ENCODE results near the gene PRDM5.

Gene PRDM5

DNA sequence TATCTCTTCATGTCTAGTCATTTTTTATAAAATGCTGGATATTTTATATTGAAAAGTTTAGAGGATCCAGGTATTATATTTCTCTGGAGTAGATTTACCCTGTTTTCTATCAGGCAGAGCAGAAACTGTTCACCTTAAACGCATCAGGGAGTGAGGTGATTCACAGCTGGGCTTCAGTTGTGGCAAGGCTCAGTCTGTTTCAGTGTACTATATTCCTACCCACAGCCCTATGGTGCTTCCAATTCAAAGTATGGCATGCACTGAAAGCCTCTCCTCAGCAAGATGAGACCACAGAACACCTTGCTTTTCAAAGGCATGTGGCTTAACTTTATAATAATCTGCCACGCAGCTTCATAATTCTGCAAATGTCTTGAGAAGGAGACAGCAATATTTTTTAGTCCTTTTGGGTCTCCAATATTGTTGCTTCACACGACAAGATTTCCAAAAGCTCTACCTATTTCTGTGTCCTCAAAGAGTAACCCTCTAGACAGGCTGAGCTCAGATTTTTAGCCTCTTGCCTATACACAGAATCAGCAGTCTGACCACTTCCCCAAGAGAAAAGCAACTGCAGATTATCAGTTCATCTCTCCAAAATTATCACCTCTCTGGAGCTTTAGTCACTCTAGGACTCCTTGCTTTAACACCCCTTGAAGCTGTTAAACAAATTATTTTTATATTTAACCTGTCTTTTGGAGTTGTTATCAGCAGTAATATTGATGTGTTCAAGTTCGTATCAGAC, 24.4 kb downstream of the PRDM5 start:
- Mint-ChIP-seq H3K36me3 (ENCODE audit: insufficient read depth) (no peaks in the 10 kb centered on the region), H3K4me1 (no peaks in the 10 kb centered on the region), H3K27ac (ENCODE audit: low read depth) (no peak overlapping the region), H3K9me3 (no peaks in the 10 kb centered on the region), H3K4me3 (no peak overlapping the region), H3K27me3 (no peaks in the 10 kb centered on the region)
- ATAC-seq (replicated peaks; ENCODE audit: extremely low read depth, poor library complexity, severe bottlenecking) (no peak), DNase-seq (ENCODE audit: low spot score in 2 of 2) (no peak)

DNA sequence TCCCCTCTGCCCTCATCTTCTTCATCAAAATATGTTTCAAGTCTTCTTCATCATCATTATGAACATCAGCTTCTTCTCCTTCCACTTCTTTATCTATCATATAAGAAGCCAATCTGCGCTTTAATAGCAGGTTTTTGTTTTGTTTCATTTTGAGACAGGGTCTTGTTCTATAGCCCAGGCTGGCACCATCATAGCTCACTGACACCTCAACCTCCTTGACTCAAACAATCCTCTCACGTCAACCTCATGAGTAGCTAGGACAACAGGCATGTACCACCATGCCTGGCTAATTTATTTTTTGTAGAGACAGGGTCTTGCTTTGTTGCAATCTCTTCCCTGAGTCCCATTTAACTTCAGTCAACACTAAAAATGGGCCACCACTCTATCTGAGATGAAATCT, 27.0 kb downstream of the PRDM5 start:
- Mint-ChIP-seq H3K4me1 (no peaks in the 10 kb centered on the region), H3K27me3 (no peaks in the 10 kb centered on the region), H3K9me3 (peaks cover 5% of the 10 kb centered on the region), H3K36me3 (ENCODE audit: insufficient read depth) (no peaks in the 10 kb centered on the region), H3K4me3 (no peak overlapping the region), H3K27ac (ENCODE audit: low read depth) (no peak overlapping the region)
- DNase-seq (ENCODE audit: low spot score in 2 of 2) (no peak), ATAC-seq (replicated peaks; ENCODE audit: extremely low read depth, poor library complexity, severe bottlenecking) (no peak)

DNA sequence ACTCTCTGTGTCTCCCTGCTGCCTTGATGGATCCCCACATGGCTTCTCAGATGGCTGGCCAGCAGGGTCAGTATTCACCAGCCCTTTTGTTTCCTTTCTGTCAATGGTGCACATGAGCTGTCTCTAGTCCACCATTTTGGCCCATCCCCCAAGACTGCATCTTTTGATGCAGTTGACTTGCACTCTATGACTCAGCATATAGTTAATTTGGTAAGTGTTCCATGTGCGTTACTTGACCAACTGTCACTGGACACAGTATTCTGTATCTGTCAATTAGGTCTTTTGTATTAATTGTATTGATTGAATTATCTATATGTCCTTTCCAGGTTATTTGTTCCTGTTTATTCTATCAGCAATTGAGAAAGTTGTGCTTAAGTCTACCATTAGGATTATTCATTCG, 29.2 kb downstream of the PRDM5 start:
- DNase-seq (ENCODE audit: low spot score in 2 of 2) (no peak), ATAC-seq (replicated peaks; ENCODE audit: extremely low read depth, poor library complexity, severe bottlenecking) (no peak)
- Mint-ChIP-seq H3K9me3 (peaks cover 12% of the 10 kb centered on the region), H3K27ac (ENCODE audit: low read depth) (no peak overlapping the region), H3K27me3 (no peaks in the 10 kb centered on the region), H3K4me1 (no peaks in the 10 kb centered on the region), H3K4me3 (no peak overlapping the region), H3K36me3 (ENCODE audit: insufficient read depth) (no peaks in the 10 kb centered on the region)

DNA sequence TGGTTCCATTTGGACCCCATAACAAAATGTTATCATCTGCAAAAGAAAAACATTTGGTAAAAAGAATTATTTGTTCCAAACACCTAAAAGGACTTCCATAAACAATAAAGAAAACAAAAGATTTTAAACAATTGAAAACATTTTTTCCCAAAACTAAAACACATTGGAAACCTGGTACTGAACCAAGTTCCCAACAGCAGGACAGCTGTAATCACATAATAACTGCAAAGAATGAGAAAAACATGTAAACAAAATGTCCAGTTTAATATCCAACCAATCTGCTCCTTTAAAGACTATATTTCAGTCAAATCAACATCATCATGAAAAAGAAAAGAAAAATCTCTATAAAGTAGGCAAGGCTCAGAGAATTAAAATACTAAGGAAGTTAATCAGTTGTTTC, 36.3 kb downstream of the PRDM5 start:
- H3K9me3 Mint-ChIP-seq: peaks cover 9% of the 10 kb centered on the region
- H3K27ac Mint-ChIP-seq (ENCODE audit: low read depth): no peak overlapping the region
- no peaks in the 10 kb centered on the region for H3K4me1 Mint-ChIP-seq
- no peak for ATAC-seq (replicated peaks; ENCODE audit: extremely low read depth, poor library complexity, severe bottlenecking)
- no peaks in the 10 kb centered on the region for H3K27me3 Mint-ChIP-seq
- DNase-seq (ENCODE audit: low spot score in 2 of 2): no peak
- H3K36me3 Mint-ChIP-seq (ENCODE audit: insufficient read depth): no peaks in the 10 kb centered on the region
- no peak overlapping the region for H3K4me3 Mint-ChIP-seq

DNA sequence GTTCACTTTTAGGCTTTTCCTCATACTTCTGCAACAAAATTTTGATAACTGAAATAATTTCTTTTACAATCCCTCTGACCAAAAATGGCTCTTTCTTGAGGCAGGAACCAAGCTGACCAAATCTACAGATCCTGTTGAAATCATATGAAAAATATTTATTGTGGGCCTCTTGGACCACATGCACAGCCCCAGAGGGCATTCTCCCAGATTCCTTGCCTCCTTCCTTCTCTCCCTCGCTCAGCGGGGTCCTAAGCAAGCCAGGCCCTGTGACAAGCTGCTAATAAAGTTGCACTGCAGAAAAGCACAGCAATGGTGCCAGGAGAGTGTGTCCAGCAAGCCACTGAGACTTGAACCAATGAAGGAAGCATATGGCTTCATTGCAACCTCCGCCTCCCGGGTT, 40.7 kb downstream of the PRDM5 start:
- Mint-ChIP-seq H3K27me3 (no peaks in the 10 kb centered on the region), H3K4me1 (no peaks in the 10 kb centered on the region), H3K36me3 (ENCODE audit: insufficient read depth) (no peaks in the 10 kb centered on the region), H3K4me3 (no peak overlapping the region), H3K9me3 (no peaks in the 10 kb centered on the region), H3K27ac (ENCODE audit: low read depth) (no peak overlapping the region)
- ATAC-seq (replicated peaks; ENCODE audit: extremely low read depth, poor library complexity, severe bottlenecking): no peak
- no peak for DNase-seq (ENCODE audit: low spot score in 2 of 2)

DNA sequence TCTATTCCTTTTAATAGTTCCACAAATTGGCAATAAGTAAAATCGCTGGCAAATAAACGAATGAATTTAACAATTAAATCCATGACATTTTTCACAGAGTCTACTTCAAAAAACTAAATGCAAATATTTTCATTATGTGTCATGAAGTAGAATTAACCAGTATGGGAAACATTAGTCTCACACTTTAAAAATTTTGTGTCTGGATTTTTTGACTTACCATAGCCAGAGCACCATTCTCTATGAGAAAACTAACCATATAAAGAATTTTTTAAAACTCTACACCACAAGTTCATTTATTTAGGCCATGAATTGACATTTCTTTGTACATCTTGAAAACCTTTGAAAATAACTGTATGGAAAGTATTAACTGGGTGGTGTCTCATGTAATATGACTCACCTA, 41.2 kb downstream of the PRDM5 start:
- no peak for DNase-seq (ENCODE audit: low spot score in 2 of 2)
- H3K4me1 Mint-ChIP-seq: no peaks in the 10 kb centered on the region
- H3K27ac Mint-ChIP-seq (ENCODE audit: low read depth): no peak overlapping the region
- no peak for ATAC-seq (replicated peaks; ENCODE audit: extremely low read depth, poor library complexity, severe bottlenecking)
- no peak overlapping the region for H3K4me3 Mint-ChIP-seq
- H3K27me3 Mint-ChIP-seq: no peaks in the 10 kb centered on the region
- H3K9me3 Mint-ChIP-seq: no peaks in the 10 kb centered on the region
- H3K36me3 Mint-ChIP-seq (ENCODE audit: insufficient read depth): no peaks in the 10 kb centered on the region

DNA sequence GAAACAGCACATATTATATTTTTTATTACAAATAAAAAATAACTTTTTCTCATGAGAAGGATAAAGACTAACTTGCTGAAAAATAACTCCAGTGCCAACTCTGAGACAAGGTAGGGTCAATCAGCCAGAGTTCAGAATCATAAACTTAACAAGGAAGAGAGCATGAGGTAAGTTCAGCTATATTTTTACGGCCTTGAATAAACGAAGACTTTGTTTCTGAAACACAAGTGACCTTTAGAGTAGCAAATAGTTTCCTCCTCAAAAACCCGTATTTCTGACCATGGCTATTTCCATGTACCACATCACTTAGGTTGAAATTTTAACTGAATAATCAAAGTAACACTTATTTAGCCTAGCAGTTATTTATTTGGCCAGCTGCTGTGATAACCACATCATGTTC, 45.5 kb downstream of the PRDM5 start:
- no peak overlapping the region for H3K27ac Mint-ChIP-seq (ENCODE audit: low read depth)
- H3K27me3 Mint-ChIP-seq: no peaks in the 10 kb centered on the region
- H3K4me3 Mint-ChIP-seq: no peak overlapping the region
- no peaks in the 10 kb centered on the region for H3K36me3 Mint-ChIP-seq (ENCODE audit: insufficient read depth)
- ATAC-seq (replicated peaks; ENCODE audit: extremely low read depth, poor library complexity, severe bottlenecking): no peak
- H3K9me3 Mint-ChIP-seq: no peaks in the 10 kb centered on the region
- DNase-seq (ENCODE audit: low spot score in 2 of 2): no peak
- no peaks in the 10 kb centered on the region for H3K4me1 Mint-ChIP-seq

DNA sequence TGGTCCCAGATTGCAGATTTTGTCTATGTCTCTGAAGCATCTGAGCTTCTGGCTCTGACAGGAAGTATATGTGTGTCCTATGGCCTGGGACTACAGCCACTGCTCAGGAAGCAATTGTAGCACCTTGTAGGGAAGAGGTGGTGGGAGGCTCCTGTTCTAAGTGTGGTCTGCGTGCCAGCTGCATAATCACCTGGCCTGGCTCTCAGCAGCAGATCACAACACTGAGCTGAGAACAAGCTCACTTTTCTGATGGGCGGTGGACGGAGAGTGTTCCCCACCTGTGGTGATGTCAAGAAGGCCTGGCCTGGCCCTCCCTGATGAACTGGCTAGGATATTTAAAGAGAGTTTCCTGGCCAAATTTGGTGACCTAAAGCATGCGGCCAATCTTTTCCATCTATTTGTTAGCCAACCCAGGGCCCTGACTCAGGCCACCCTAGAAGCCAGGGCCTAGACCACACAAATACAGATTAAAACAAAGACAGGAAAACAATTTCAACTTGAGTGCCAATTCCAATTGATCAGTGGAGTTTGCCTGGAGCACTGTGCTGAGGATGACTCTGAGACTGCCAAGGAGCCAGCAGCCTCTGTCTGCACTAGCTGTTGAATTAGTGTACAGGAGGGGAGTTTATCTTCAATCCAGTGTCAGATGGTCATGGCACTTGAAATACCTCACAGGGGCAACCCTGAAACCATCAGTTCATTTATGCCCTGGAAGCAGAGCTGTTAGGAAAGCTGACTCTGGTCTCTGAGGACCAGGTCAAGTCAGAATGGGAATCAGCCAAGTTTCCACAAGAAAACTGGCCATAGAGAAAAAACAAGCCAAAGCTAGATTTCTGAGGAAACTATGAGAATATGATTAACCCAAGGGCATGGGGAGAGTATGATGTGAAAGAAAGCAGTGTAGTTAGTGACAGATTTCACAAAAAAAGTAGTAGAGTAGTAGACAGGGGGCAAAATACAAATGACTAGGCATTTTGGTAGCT, 47.4 kb downstream of the PRDM5 start:
- ATAC-seq (replicated peaks; ENCODE audit: extremely low read depth, poor library complexity, severe bottlenecking) (no peak), DNase-seq (ENCODE audit: low spot score in 2 of 2) (no peak)
- Mint-ChIP-seq H3K4me3 (no peak overlapping the region), H3K4me1 (no peaks in the 10 kb centered on the region), H3K36me3 (ENCODE audit: insufficient read depth) (no peaks in the 10 kb centered on the region), H3K27me3 (no peaks in the 10 kb centered on the region), H3K9me3 (no peaks in the 10 kb centered on the region), H3K27ac (ENCODE audit: low read depth) (no peak overlapping the region)

DNA sequence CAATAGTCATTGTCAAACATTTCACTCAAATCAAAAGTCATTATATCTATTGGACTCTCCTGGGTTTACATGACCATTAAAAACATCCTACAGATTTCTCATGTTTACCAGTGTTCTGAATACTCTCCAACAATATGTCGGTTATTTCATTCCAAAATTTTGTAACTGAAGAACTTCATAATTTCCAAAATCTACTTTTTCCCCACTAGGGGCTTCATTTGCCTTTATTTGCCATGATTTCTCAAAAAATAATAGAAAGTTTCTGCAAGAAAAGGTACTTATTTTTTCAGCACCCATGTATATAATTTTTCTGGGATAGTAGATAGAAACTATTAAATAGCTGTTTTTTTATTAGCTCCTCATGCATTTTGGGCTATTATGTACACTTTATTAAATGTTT, 49.0 kb downstream of the PRDM5 start:
- H3K27me3 Mint-ChIP-seq: no peaks in the 10 kb centered on the region
- H3K9me3 Mint-ChIP-seq: no peaks in the 10 kb centered on the region
- H3K4me1 Mint-ChIP-seq: no peaks in the 10 kb centered on the region
- ATAC-seq (replicated peaks; ENCODE audit: extremely low read depth, poor library complexity, severe bottlenecking): no peak
- no peak overlapping the region for H3K27ac Mint-ChIP-seq (ENCODE audit: low read depth)
- no peak for DNase-seq (ENCODE audit: low spot score in 2 of 2)
- H3K36me3 Mint-ChIP-seq (ENCODE audit: insufficient read depth): no peaks in the 10 kb centered on the region
- H3K4me3 Mint-ChIP-seq: no peak overlapping the region

DNA sequence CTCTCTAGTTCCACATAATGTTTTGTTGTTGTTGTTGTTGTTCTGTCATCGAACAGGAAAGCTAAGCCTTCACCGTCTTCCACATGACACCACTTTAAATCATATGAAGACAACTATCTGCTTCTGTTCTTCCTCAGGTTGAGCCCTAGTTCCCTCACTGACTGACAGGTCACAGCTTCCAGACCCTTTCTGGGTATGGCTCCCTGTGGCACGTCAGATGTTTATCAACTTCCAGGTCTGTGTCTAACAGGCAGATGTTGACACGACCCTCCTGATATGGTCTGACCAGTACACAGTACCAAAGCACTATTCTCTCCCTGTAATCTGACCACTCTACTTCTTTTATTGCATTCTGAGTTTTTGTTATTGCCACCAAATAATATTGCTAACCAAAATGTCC, 51.4 kb downstream of the PRDM5 start:
- ATAC-seq (replicated peaks; ENCODE audit: extremely low read depth, poor library complexity, severe bottlenecking) (no peak), DNase-seq (ENCODE audit: low spot score in 2 of 2) (no peak)
- Mint-ChIP-seq H3K4me3 (no peak overlapping the region), H3K27me3 (no peaks in the 10 kb centered on the region), H3K4me1 (no peaks in the 10 kb centered on the region), H3K36me3 (ENCODE audit: insufficient read depth) (no peaks in the 10 kb centered on the region), H3K27ac (ENCODE audit: low read depth) (no peak overlapping the region), H3K9me3 (no peaks in the 10 kb centered on the region)

DNA sequence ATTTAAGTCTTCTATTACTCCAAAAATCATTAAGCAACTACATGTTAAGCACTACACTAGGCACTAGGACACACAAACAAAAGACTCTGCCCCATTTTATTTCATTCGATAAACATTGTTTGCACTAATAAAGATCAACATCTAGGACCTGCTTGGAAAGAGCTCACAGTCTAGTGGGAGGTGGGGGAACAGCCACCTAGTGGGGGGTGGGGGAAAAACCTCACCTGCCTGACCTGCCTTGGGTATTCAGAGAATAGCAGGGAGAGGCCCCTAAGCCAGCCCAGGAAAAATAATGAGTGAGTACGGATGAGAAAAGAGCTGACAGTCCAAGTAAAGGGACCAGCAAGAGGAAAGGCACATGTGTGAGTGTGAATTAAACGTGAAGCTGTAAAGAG, 52.2 kb downstream of the PRDM5 start:
- no peaks in the 10 kb centered on the region for H3K27me3 Mint-ChIP-seq
- no peaks in the 10 kb centered on the region for H3K36me3 Mint-ChIP-seq (ENCODE audit: insufficient read depth)
- ATAC-seq (replicated peaks; ENCODE audit: extremely low read depth, poor library complexity, severe bottlenecking) (no peak), DNase-seq (ENCODE audit: low spot score in 2 of 2) (no peak)
- H3K9me3 Mint-ChIP-seq: no peaks in the 10 kb centered on the region
- H3K4me1 Mint-ChIP-seq: no peaks in the 10 kb centered on the region
- no peak overlapping the region for H3K27ac Mint-ChIP-seq (ENCODE audit: low read depth)
- H3K4me3 Mint-ChIP-seq: no peak overlapping the region

DNA sequence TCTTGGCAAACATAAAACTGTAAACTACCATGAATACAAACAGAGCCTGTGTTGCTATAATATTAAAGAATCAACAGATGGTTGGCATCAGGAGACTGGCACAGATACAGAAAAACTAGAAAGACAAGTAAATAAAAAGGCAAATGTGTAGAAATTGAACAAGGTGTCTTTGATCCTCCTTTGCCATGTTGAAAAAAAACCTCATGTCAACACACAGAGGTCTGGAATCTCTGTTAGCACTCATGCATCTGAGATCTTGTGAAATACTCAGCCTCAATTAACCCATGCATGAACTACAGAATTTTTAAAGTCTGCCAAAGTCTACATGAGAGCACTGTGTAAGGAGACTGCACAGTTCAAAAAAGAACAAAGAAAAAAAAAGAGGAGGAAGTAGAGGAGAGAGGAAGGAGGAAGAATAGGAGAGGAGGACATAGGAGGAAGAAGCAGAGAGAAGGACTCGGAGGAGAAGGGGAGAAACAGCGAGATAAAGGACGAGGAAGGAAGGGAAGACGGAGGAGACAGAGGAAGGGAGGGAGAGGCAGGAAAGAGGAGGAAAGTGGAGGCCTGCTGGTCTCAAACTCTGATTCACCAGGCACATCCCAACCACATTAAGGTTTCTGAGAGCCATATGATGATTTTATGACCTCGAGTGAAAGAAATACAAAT, 52.8 kb downstream of the PRDM5 start:
- Mint-ChIP-seq H3K27ac (ENCODE audit: low read depth) (peak overlapping the region; percentile 1), H3K4me1 (no peaks in the 10 kb centered on the region), H3K9me3 (no peaks in the 10 kb centered on the region), H3K27me3 (no peaks in the 10 kb centered on the region), H3K4me3 (no peak overlapping the region), H3K36me3 (ENCODE audit: insufficient read depth) (no peaks in the 10 kb centered on the region)
- ATAC-seq (replicated peaks; ENCODE audit: extremely low read depth, poor library complexity, severe bottlenecking): no peak
- no peak for DNase-seq (ENCODE audit: low spot score in 2 of 2)

Data from central memory CD8-positive, alpha-beta T cell (primary cell).